Gastroesophageal sphincter (tissue), 3 donors: ENCODE results near the gene NDUFA3.

ENCODE experiments used
- EP300 ChIP-seq: sonication (generic); formaldehyde crosslinking; IDR thresholded peaks from one replicate; pipeline ENCODE4 v1.6.1; 2017; ENCODE audit warnings: antibody characterized with exemption, mild to moderate bottlenecking
- POLR2A ChIP-seq, 2 donors: fragments of 450-650 bp; IDR thresholded peaks; one replicate each; pipeline ENCODE4 v1.6.1; 2017; ENCODE audit warnings: antibody characterized with exemption in 2 of 2, mild to moderate bottlenecking in 2 of 2, moderate library complexity in 1 of 2
- POLR2AphosphoS5 ChIP-seq: sonication (generic); formaldehyde crosslinking; IDR thresholded peaks from one replicate; pipeline ENCODE4 v1.6.1; 2017; ENCODE audit warnings: antibody characterized with exemption
- TF ChIP-seq, protein P1 (sequence below), 4 experiments: fragments of 200-600 bp in 2 of 4; fragments of 450-650 bp in 2 of 4; sonication (generic) in 1 of 4; IDR thresholded peaks; one replicate each; pipeline ENCODE4 v1.5.1; 2017 to 2019; ENCODE audit warnings: antibody characterized with exemption in 4 of 4, mild to moderate bottlenecking in 2 of 4, moderate library complexity in 2 of 4

GRCh38 chr19:54108496-54108895 is 5.8 kb downstream of the NDUFA3 start:
- TF ChIP-seq, protein P1, sequence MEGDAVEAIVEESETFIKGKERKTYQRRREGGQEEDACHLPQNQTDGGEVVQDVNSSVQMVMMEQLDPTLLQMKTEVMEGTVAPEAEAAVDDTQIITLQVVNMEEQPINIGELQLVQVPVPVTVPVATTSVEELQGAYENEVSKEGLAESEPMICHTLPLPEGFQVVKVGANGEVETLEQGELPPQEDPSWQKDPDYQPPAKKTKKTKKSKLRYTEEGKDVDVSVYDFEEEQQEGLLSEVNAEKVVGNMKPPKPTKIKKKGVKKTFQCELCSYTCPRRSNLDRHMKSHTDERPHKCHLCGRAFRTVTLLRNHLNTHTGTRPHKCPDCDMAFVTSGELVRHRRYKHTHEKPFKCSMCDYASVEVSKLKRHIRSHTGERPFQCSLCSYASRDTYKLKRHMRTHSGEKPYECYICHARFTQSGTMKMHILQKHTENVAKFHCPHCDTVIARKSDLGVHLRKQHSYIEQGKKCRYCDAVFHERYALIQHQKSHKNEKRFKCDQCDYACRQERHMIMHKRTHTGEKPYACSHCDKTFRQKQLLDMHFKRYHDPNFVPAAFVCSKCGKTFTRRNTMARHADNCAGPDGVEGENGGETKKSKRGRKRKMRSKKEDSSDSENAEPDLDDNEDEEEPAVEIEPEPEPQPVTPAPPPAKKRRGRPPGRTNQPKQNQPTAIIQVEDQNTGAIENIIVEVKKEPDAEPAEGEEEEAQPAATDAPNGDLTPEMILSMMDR (IDR thresholded peaks at IDR 0.05): no peak
- TF ChIP-seq POLR2AphosphoS5 (no peak), EP300 (no peak), POLR2A (IDR thresholded peaks at IDR 0.05) (no peak)
